Breast epithelium (tissue), 3 donors: ENCODE data around the gene CPEB1.

ENCODE experiments used
- POLR2A ChIP-seq: fragments of 450-650 bp; IDR thresholded peaks from one replicate; pipeline ENCODE4 v1.6.1; 2016; ENCODE audit warnings: antibody characterized with exemption, mild to moderate bottlenecking, moderate library complexity
- POLR2AphosphoS5 ChIP-seq, 3 donors: sonication (generic); formaldehyde crosslinking; IDR thresholded peaks; one replicate each; pipeline ENCODE4 v1.6.1; 2017; ENCODE audit warnings: antibody characterized with exemption in 3 of 3
- TF ChIP-seq, protein P1 (sequence below), 3 donors: fragments of 450-650 bp; IDR thresholded peaks; one replicate each; pipeline ENCODE4 v1.5.1; 2016 to 2017; ENCODE audit warnings: antibody characterized with exemption in 3 of 3, mild to moderate bottlenecking in 3 of 3, moderate library complexity in 3 of 3

DNA sequence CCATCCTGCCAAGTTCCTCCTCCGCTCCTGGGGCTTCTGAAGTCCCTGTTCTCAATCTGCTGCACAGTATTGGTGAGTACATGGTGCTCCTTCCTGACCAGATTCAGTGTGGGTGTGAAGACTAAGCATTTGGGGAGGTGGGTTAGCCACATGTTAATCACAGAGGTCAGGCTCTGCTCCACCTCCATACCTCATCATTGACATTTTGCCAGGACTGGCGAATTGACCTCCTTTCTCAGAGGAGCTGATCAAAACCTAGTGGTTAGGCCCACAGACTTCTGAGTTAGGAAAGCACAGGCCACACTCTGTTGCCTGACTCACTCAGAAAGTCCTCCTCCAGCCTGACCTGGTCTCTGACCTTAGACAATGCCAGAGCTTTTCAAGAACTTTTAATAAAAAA is 98.5 kb downstream of the CPEB1 start:
- TF ChIP-seq, protein P1, sequence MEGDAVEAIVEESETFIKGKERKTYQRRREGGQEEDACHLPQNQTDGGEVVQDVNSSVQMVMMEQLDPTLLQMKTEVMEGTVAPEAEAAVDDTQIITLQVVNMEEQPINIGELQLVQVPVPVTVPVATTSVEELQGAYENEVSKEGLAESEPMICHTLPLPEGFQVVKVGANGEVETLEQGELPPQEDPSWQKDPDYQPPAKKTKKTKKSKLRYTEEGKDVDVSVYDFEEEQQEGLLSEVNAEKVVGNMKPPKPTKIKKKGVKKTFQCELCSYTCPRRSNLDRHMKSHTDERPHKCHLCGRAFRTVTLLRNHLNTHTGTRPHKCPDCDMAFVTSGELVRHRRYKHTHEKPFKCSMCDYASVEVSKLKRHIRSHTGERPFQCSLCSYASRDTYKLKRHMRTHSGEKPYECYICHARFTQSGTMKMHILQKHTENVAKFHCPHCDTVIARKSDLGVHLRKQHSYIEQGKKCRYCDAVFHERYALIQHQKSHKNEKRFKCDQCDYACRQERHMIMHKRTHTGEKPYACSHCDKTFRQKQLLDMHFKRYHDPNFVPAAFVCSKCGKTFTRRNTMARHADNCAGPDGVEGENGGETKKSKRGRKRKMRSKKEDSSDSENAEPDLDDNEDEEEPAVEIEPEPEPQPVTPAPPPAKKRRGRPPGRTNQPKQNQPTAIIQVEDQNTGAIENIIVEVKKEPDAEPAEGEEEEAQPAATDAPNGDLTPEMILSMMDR (IDR thresholded peaks at IDR 0.05), result no peak
- no peak for TF ChIP-seq POLR2A
- no peak for TF ChIP-seq POLR2AphosphoS5 (IDR thresholded peaks at IDR 0.05)
